Activated CD4-positive, alpha-beta T cell treated with anti-CD3 and anti-CD28 coated beads, Interleukin-2, Interleukin-4, amounts not matched to agents 100 ng/mL and 50 ng/mL, durations not matched to agents 16 hours and 8 hours (primary cell): Measurements from ENCODE around the gene HDAC2.
"Not testable (repeated sequence)": the region's sequence is repeated elsewhere in the genome, so short reads cannot be mapped to it uniquely, and the experiment has no call there.

Source experiments
- DNase-seq: peaks from one replicate; pipeline ENCODE4 v3.0.0-alpha.2; 2020; ENCODE audit warnings: low spot score

Gene HDAC2

GRCh38 chr6:113970805-113971676 lies at the start of gene HDAC2:
Gene HDAC2, minus strand, starts transcription at chr6:113971148. Its CDS starts 240 bp downstream, at chr6:113970908.
- peak; percentile 86 for DNase-seq

GRCh38 chr6:114020196-114020595 lies 49.2 kb upstream of the HDAC2 start:
- DNase-seq, result no peak

- not testable (repeated sequence) for DNase-seq
Measured at GRCh38 chr6:114017146-114017545, 46.2 kb upstream of the HDAC2 start.

GRCh38 chr6:114014106-114014505 lies 43.2 kb upstream of the HDAC2 start:
- not testable (repeated sequence) for DNase-seq

- not testable (repeated sequence) for DNase-seq
Measured at GRCh38 chr6:114011486-114011885, 40.5 kb upstream of the HDAC2 start.

GRCh38 chr6:114010540-114010939 lies 39.6 kb upstream of the HDAC2 start:
- no peak for DNase-seq

GRCh38 chr6:114009192-114009591 lies 38.2 kb upstream of the HDAC2 start:
- no peak for DNase-seq

- no peak for DNase-seq
Measured at GRCh38 chr6:114008331-114008730, 37.4 kb upstream of the HDAC2 start.

- peak; percentile 4 for DNase-seq
Measured at GRCh38 chr6:114007516-114007915, 36.6 kb upstream of the HDAC2 start.

GRCh38 chr6:114001354-114001753 lies 30.4 kb upstream of the HDAC2 start:
- DNase-seq, result no peak

GRCh38 chr6:114000069-114000468 lies 29.1 kb upstream of the HDAC2 start:
- DNase-seq, result no peak

GRCh38 chr6:113999284-113999683 lies 28.3 kb upstream of the HDAC2 start:
- no peak for DNase-seq

GRCh38 chr6:113998811-113999210 lies 27.9 kb upstream of the HDAC2 start:
- DNase-seq, result no peak

- DNase-seq, result no peak
Measured at GRCh38 chr6:113997116-113997515, 26.2 kb upstream of the HDAC2 start.

GRCh38 chr6:113995634-113996033 lies 24.7 kb upstream of the HDAC2 start:
- DNase-seq, result no peak

- DNase-seq, result peak; percentile 11
Measured at GRCh38 chr6:113994934-113995342, 24.0 kb upstream of the HDAC2 start.

- no peak for DNase-seq
Measured at GRCh38 chr6:113989675-113990074, 18.7 kb upstream of the HDAC2 start.

GRCh38 chr6:113982675-113983074 lies 11.7 kb upstream of the HDAC2 start:
- not testable (repeated sequence) for DNase-seq

GRCh38 chr6:113982055-113982550 lies 11.2 kb upstream of the HDAC2 start:
- DNase-seq, result no peak

GRCh38 chr6:113980937-113981554 lies 10.1 kb upstream of the HDAC2 start:
- DNase-seq, result peak; percentile 5

- DNase-seq, result no peak
Measured at GRCh38 chr6:113979937-113980336, 9.0 kb upstream of the HDAC2 start.

GRCh38 chr6:113978084-113978675 lies 7.2 kb upstream of the HDAC2 start:
- DNase-seq, result no peak

GRCh38 chr6:113976806-113977205 lies 5.9 kb upstream of the HDAC2 start:
- no peak for DNase-seq
